Natural killer cell treated with Interleukin-12 subunit alpha and Interleukin-12 subunit beta and Interleukin-15 and Interleukin-18, amount 100 ng/mL, for 72 hours (primary cell): ENCODE data around the gene C6orf132. TPM values are rescaled to one million over a fixed set of nuclear protein-coding genes. Genes with fewer than 3 reads are reported as not detected.

Experiments used
- ATAC-seq, 2 donors: fragments of 150-1000 bp; cut with Tn5 transposase in 1 of 2; sonication (Bioruptor Pico), chemical (Tn5 transposase) in 1 of 2; 2 replicates each; pipeline ENCODE4 v1.10.0; 2021
- DNase-seq: peaks from one replicate; pipeline ENCODE4 v3.0.0; 2022; ENCODE audit warnings: low spot score
- H3K27ac Mint-ChIP-seq, 2 donors: 1 replicate in 1 of 2; 2 replicates in 1 of 2; pipeline ENCODE4 v1.8.0; 2022; ENCODE audit warnings: mixed read lengths in 2 of 2, mild to moderate bottlenecking in 1 of 2, moderate library complexity in 1 of 2
- H3K27me3 Mint-ChIP-seq, 2 donors: 1 replicate in 1 of 2; 2 replicates in 1 of 2; pipeline ENCODE4 v1.8.0; 2022; ENCODE audit warnings: mixed read lengths in 2 of 2
- H3K36me3 Mint-ChIP-seq: one replicate; pipeline ENCODE4 v1.8.0; 2022; ENCODE audit warnings: mixed read lengths
- H3K4me1 Mint-ChIP-seq, 2 donors: 1 replicate in 1 of 2; 2 replicates in 1 of 2; pipeline ENCODE4 v1.8.0; 2022; ENCODE audit warnings: low read depth in 2 of 2, mixed read lengths in 2 of 2, mild to moderate bottlenecking in 1 of 2
- H3K4me3 Mint-ChIP-seq: one replicate; pipeline ENCODE4 v1.8.0; 2022; ENCODE audit warnings: mixed read lengths
- H3K9me3 Mint-ChIP-seq: 2 replicates; pipeline ENCODE4 v1.8.0; 2022; ENCODE audit warnings: mixed read lengths
- total RNA-seq, 2 donors: library from RNA; stranded (reverse); gene quantifications; one replicate each; pipeline ENCODE4 v1.2.3, GENCODE V29; 2022

The C6orf132 gene
- total RNA-seq, 2 donors from 2014 or later, result 0.17 to 0.42 TPM

DNA sequence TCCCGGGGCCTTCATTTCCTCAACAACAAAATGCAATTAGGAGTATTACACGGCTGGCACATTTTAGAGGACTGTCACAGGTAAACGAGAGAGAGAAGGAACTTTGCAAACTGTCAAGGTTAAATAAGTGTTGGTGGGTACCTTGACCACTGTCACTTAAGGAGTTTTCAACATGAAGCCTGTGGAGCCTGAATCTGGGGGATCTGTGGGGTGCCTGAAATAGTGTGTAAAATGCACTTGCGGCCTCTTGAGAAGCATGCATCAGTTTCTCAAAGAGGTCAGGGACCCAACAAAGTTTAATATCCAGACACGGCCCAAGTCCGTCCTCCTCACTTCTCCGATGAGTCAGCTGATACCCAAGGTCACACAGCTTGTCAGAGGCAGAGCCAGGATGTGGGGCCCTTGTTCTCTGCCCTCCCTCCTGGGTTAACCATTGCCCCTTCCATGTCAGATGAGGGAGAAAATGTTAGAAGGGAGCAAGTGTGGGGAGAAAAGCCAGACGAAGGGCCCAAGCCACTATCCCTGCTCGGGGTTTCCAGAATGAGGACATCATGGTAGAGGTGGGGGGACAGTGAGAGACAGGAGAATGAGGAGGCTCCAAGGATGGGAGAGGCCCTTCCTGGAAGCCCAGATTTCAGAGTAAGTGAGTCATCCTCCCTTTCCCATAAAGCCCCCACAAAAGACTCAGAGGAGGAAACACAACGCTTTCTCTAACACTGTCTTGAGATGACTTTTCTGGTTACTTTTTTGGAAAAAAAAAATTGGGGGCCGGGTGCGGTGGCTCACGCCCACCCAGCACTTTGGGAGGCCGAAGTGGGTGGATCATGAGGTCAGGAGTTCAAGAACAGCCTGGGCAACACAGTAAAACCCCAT is 42.2 kb downstream of the C6orf132 start:
- Mint-ChIP-seq H3K27ac (peak overlapping the region; percentile 88 to 96), H3K4me3 (peak overlapping the region; percentile 80), H3K9me3 (no peaks in the 10 kb centered on the region), H3K36me3 (no peaks in the 10 kb centered on the region), H3K27me3 (peaks cover 0 to 4% of the 10 kb centered on the region in 2 donors), H3K4me1 (peaks cover 20 to 34% of the 10 kb centered on the region in 2 donors)
- peak; percentile 25 to 65 for ATAC-seq
- no peak for DNase-seq

GRCh38 chr6:42099340-42100028 is 42.9 kb downstream of the C6orf132 start:
- DNase-seq, result no peak
- peaks cover 20 to 34% of the 10 kb centered on the region in 2 donors for H3K4me1 Mint-ChIP-seq

GRCh38 chr6:42095776-42096541 is 46.5 kb downstream of the C6orf132 start:
- Mint-ChIP-seq H3K27me3 (peaks cover 0 to 4% of the 10 kb centered on the region in 2 donors), H3K9me3 (no peaks in the 10 kb centered on the region), H3K27ac (no peak overlapping the region), H3K4me1 (peaks cover 3 to 20% of the 10 kb centered on the region in 2 donors), H3K36me3 (no peaks in the 10 kb centered on the region), H3K4me3 (no peak overlapping the region)
- ATAC-seq, result no peak
- no peak for DNase-seq

More at GRCh38 chr6:42099340-42100028, 42.9 kb downstream of the C6orf132 start:
- Mint-ChIP-seq H3K36me3 (no peaks in the 10 kb centered on the region), H3K4me3 (peak overlapping the region; percentile 80), H3K27ac (peak overlapping the region; percentile 88 to 96), H3K9me3 (no peaks in the 10 kb centered on the region), H3K27me3 (peaks cover 0 to 4% of the 10 kb centered on the region in 2 donors)
- ATAC-seq, result peak in 1 of 2 donors; percentile 63

- no peak for DNase-seq
- ATAC-seq, result no peak
- no peaks in the 10 kb centered on the region for H3K9me3 Mint-ChIP-seq
Measured at GRCh38 chr6:42095094-42095493, 47.3 kb downstream of the C6orf132 start.

GRCh38 chr6:42093582-42094329 is 48.7 kb downstream of the C6orf132 start:
- H3K27me3 Mint-ChIP-seq, result peaks cover 0 to 4% of the 10 kb centered on the region in 2 donors

More at GRCh38 chr6:42095094-42095493, 47.3 kb downstream of the C6orf132 start:
- H3K36me3 Mint-ChIP-seq, result no peaks in the 10 kb centered on the region
- no peak overlapping the region for H3K4me3 Mint-ChIP-seq
- peaks cover 0 to 4% of the 10 kb centered on the region in 2 donors for H3K27me3 Mint-ChIP-seq
- H3K4me1 Mint-ChIP-seq, result peaks cover under 1 to 16% of the 10 kb centered on the region in 2 donors
- no peak overlapping the region for H3K27ac Mint-ChIP-seq

DNA sequence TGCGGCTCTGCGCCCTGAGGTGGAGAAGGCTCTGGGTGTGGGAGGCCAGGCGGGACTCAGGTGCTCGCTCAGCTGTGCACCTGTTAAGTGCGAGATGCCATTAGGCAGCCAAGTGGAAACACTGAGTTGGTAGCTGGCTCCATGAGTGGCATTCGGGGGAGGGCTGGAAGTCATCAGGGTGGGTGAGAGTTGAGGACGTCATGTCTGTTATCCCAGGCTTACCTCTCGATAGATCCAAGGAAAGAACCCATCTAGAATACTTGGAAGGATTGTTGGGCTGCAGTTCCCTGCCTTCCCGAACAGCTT is 50.7 kb downstream of the C6orf132 start:
- ATAC-seq, result peak in 1 of 2 donors; percentile 6
- H3K4me3 Mint-ChIP-seq, result no peak overlapping the region

More at GRCh38 chr6:42093582-42094329, 48.7 kb downstream of the C6orf132 start:
- Mint-ChIP-seq H3K27ac (no peak overlapping the region), H3K4me1 (peaks cover 0 to 7% of the 10 kb centered on the region in 2 donors), H3K4me3 (no peak overlapping the region), H3K36me3 (no peaks in the 10 kb centered on the region), H3K9me3 (no peaks in the 10 kb centered on the region)
- DNase-seq, result no peak
- ATAC-seq, result no peak

DNA sequence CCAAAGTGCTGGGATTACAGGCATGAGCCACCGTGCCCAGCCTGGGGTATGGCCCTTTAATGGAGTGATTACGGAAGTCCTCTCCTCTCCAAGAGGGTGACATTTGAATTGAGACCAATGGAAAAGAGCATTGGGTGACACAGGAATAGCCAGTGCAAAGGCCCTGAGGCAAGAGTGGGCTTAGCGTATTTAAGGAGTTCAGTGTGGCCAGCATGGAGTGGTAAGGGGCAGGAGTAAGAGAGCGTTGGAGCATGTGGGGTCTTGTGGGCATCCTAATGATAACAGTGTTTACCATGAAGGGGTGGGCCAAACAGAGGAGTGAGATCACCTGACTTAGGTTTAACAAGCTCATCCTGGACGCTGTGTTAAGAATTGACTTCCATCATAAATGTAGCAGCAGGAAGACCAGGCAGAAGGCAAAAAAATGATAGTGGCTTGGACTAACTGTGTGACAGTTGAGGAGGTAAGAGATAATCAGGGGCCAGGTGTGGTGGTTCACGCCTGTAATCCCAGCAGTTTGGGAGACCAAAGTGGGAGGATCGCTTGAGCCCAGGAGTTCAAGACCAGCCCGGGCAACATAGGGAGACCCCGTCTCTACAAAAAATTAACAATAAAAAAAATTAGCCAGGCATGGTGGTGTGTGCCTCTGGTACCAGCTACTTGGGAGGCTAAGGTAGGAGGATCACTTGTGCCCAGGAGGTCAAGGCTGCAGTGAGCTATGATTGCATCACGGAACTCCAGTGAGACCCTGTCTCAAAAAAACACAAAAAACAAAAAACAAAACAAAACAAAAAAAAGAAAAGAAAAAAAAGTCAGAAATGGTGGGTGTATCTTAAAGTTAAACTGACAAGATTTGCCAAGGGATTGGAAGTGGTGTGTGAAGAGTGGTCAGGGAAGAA is 51.4 kb downstream of the C6orf132 start:
- H3K9me3 Mint-ChIP-seq, result no peaks in the 10 kb centered on the region
- DNase-seq (no peak), ATAC-seq (no peak)
- no peak overlapping the region for H3K27ac Mint-ChIP-seq
- H3K4me3 Mint-ChIP-seq, result no peak overlapping the region
- H3K4me1 Mint-ChIP-seq, result no peaks in the 10 kb centered on the region
- no peaks in the 10 kb centered on the region for H3K36me3 Mint-ChIP-seq
- H3K27me3 Mint-ChIP-seq, result no peaks in the 10 kb centered on the region

More for the DNA sequence above, 50.7 kb downstream of the C6orf132 start:
- no peak for DNase-seq
- Mint-ChIP-seq H3K27ac (no peak overlapping the region), H3K27me3 (no peaks in the 10 kb centered on the region), H3K9me3 (no peaks in the 10 kb centered on the region), H3K36me3 (no peaks in the 10 kb centered on the region), H3K4me1 (no peaks in the 10 kb centered on the region)

DNA sequence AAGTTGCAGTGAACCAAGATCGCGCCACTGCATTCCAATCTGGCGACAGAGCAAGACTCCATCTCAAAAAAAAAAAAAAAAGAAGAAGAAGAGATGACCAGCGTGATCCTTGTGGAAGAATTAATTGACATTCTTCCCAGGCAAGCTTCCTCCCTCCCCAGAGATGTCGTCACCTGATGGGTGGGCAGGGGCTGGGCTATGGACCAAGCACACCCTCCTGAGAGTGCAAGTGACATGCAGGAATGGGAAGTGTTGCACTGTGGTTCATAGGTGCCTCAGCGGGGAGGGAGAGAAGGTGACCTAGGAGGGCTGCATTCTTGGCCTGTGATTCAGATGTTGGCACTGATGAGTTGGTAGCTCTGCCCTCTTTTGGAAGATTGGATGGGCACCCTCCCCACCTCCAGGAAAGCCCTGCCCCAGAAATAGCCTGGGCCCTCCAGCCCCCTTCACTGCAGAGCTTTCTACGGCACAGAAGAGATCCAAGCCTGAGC is 54.3 kb downstream of the C6orf132 start:
- Mint-ChIP-seq H3K36me3 (no peaks in the 10 kb centered on the region), H3K27me3 (no peaks in the 10 kb centered on the region), H3K27ac (no peak overlapping the region), H3K9me3 (no peaks in the 10 kb centered on the region), H3K4me3 (no peak overlapping the region), H3K4me1 (peaks cover 0 to 4% of the 10 kb centered on the region in 2 donors)
- ATAC-seq, result no peak
- DNase-seq, result no peak

DNA sequence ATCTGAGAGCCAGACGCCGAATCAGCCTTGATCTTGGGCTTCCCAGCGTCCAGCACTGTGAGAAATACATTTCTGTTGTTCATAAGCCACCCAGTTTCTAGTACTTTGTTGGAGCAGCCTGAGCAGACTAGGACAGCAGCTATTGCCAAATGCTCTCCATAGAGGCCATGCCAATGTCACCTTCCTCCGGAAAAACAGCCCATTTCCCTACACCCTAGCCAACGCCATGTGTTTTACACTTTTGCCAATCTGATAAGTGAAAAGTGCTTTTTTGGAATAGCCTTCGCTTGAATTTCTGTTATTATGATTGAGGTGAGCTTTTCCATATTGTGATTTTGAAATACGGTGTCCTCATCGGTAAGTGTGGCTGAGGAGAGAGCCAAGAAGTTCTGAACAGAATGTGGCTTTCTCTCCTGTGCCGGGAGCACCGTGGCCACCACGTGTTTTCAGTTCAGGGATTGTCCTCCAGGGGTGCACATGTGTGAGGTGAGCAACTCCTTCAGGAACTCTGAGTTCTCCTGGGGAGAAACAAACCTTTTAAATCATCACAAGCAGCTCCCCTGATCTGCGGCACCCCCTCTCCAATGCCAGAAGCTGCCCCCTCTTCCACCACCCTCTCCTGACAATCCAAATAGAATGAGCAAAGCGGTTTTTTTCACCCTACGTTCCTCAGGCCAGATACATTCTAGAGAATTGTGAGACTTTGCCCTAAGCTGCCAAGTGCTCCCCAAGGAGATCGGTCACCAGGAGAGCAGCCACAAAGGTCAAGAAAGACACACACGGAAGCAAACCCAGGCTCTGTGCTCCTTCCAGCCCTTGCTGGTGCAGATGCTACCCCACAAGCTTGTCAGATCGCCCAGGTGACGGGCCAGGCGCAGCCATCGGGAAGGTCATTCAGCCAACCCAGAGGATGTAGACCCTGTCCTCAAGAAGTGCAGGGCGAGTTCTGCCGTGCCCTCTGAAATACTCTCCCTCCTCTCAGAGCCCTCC is 56.1 kb downstream of the C6orf132 start:
- ATAC-seq, result no peak
- DNase-seq, result no peak
- Mint-ChIP-seq H3K9me3 (no peaks in the 10 kb centered on the region), H3K4me1 (peaks cover 0 to 4% of the 10 kb centered on the region in 2 donors), H3K27me3 (no peaks in the 10 kb centered on the region), H3K27ac (no peak overlapping the region), H3K4me3 (no peak overlapping the region), H3K36me3 (no peaks in the 10 kb centered on the region)

- H3K9me3 Mint-ChIP-seq, result no peaks in the 10 kb centered on the region
- no peak overlapping the region for H3K27ac Mint-ChIP-seq
- no peak for ATAC-seq
- no peak overlapping the region for H3K4me3 Mint-ChIP-seq
- DNase-seq, result no peak
- no peaks in the 10 kb centered on the region for H3K36me3 Mint-ChIP-seq
- H3K27me3 Mint-ChIP-seq, result no peaks in the 10 kb centered on the region
- peaks cover 0 to 4% of the 10 kb centered on the region in 2 donors for H3K4me1 Mint-ChIP-seq
Measured at GRCh38 chr6:42084889-42085288, 57.5 kb downstream of the C6orf132 start.

- Mint-ChIP-seq H3K36me3 (no peaks in the 10 kb centered on the region), H3K27me3 (no peaks in the 10 kb centered on the region), H3K4me1 (peaks cover 0 to 4% of the 10 kb centered on the region in 2 donors), H3K4me3 (no peak overlapping the region), H3K9me3 (no peaks in the 10 kb centered on the region), H3K27ac (peak overlapping the region in 1 of 2 donors; percentile 10)
- no peak for DNase-seq
- no peak for ATAC-seq
Measured at GRCh38 chr6:42083530-42083929, 58.9 kb downstream of the C6orf132 start.
